ENCODE data around the gene DNAJB14.

DNA sequence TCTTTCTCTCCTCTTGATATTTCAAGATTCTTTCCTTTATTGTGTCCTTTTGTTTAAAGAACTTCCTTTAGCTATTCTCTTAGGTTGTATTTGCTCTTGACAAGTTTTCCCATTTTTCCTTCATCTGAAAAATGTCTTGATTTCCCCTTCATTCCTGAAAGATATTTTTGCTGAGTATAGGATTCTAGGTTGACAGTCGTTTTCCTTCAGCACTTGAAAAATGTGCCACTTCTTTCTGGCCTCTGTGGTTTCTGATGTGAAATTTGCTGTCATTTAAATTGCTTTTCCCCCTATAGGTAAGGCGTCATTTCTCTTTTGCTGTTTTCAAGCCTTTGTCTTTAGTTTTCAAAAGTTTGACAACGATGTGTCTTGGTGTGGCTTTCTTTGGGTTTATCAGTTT lies 28.8 kb downstream of the DNAJB14 start:
- TF ChIP-seq POLR2AphosphoS5 (IDR thresholded peaks at IDR 0.05; ENCODE audit: low read depth, low read length) (no peak), CTCF (IDR thresholded peaks at IDR 0.05) (no peak), REST (IDR thresholded peaks at IDR 0.05; ENCODE audit: insufficient read depth in 1 of 2, low read depth in 2 of 2, low read length in 1 of 2) (no peak), SIN3A (IDR thresholded peaks at IDR 0.05; ENCODE audit: borderline replicate concordance, insufficient read depth, low read depth, low read length) (no peak), TCF7L2 (IDR thresholded peaks at IDR 0.05; ENCODE audit: low read depth, low read length) (no peak)

All from Panc1 (cell line).